Sigmoid colon (tissue), 7 donors: ENCODE results near the gene FBXW8. TPM values are rescaled to one million over a fixed set of nuclear protein-coding genes. Genes with fewer than 3 reads are reported as not detected.

ENCODE experiments used
- DNase-seq: peaks from one replicate; pipeline ENCODE4 v3.0.0-alpha.2; 2019
- H3K27ac ChIP-seq, 4 donors: fragments of 200-600 bp; sonication (generic); one replicate each; pipeline ENCODE4 v1.5.1; 2016 to 2019; ENCODE audit warnings: mild to moderate bottlenecking in 1 of 4
- H3K27me3 ChIP-seq, 3 donors: fragments of 200-600 bp; sonication (generic); one replicate each; pipeline ENCODE4 v1.5.1; 2019; ENCODE audit warnings: mild to moderate bottlenecking in 1 of 3
- H3K36me3 ChIP-seq, 4 donors: fragments of 200-600 bp; sonication (generic); one replicate each; pipeline ENCODE4 v1.5.1; 2016 to 2019
- H3K4me1 ChIP-seq, 4 donors: fragments of 200-600 bp; sonication (generic); one replicate each; pipeline ENCODE4 v1.5.1; 2017 to 2019
- H3K4me3 ChIP-seq, 4 donors: fragments of 200-600 bp; sonication (generic); one replicate each; pipeline ENCODE4 v1.5.1; 2017 to 2019; ENCODE audit warnings: mild to moderate bottlenecking in 2 of 4, moderate library complexity in 1 of 4
- H3K9me3 ChIP-seq, 4 donors: fragments of 200-600 bp in 3 of 4; sonication (generic) in 3 of 4; one replicate each; pipeline versions ENCODE4 v1.5.1 to v1.6.1; 2013 to 2019
- CTCF ChIP-seq, 4 experiments: fragments of 450-650 bp in 3 of 4; fragments of 200-600 bp in 1 of 4; IDR thresholded peaks; one replicate each; pipeline ENCODE4 v1.5.1; 2016 to 2019; ENCODE audit warnings: antibody characterized with exemption in 4 of 4, mild to moderate bottlenecking in 3 of 4, moderate library complexity in 2 of 4
- EP300 ChIP-seq, 4 donors: sonication (generic); formaldehyde crosslinking; IDR thresholded peaks; one replicate each; pipeline ENCODE4 v1.6.1; 2017; ENCODE audit warnings: antibody characterized with exemption in 4 of 4
- POLR2A ChIP-seq, 2 donors: fragments of 450-650 bp; IDR thresholded peaks; one replicate each; pipeline ENCODE4 v1.6.1; 2016; ENCODE audit warnings: antibody characterized with exemption in 2 of 2, mild to moderate bottlenecking in 2 of 2, moderate library complexity in 2 of 2
- POLR2AphosphoS5 ChIP-seq, 4 donors: sonication (generic); formaldehyde crosslinking; IDR thresholded peaks; one replicate each; pipeline ENCODE4 v1.6.1; 2017; ENCODE audit warnings: antibody characterized with exemption in 4 of 4
- WGBS, 2 donors: extraction: QIAGEN DNeasy Blood & Tissue Kit; methylation state at CpG; one replicate each; pipeline ENCODE4 v1.1.7; 2013; 5-methylcytosine and 5-hydroxymethylcytosine counted together
- intact Hi-C: fragments of 100-400 bp; cut with DNase I; formaldehyde crosslinking; loops from one replicate; pipeline ENCODE4 v1.15.1; 2023
- polyA plus RNA-seq, 3 donors: library from polyadenylated mRNA; stranded (reverse); fragments of 200-250 nt; gene quantifications; one replicate each; pipeline ENCODE4 v1.2.3, GENCODE V29; 2013
- total RNA-seq, 4 donors: library from RNA; depleted of rRNA; stranded (reverse); fragments of >200 nt; gene quantifications; one replicate each; pipeline ENCODE4 v1.1.0, GENCODE V29; 2016
- donor health status: healthy with polysubstance abuse.
- donor health status: Bipolar disorder and iron deficiency.
- donor health status: healthy.

FBXW8 gene
- total and polyA plus RNA-seq, 7 donors = 2.3 to 19.1 (median 7.7) TPM

- peaks cover 0 to 32% (median 0%) of the 10 kb centered on the region in 3 donors for H3K27me3 ChIP-seq
- no peak for DNase-seq
Observed at GRCh38 chr12:116901612-116902011, 9.1 kb upstream of the FBXW8 start.

GRCh38 chr12:116903818-116904217, 6.9 kb upstream of the FBXW8 start:
- intact Hi-C loops = no loop called here
- Histone ChIP-seq H3K4me3 (no peak overlapping the region), H3K36me3 (no peaks in the 10 kb centered on the region), H3K4me1 (no peaks in the 10 kb centered on the region), H3K27me3 (peaks cover 0 to 25% (median 0%) of the 10 kb centered on the region in 3 donors), H3K9me3 (no peaks in the 10 kb centered on the region), H3K27ac (no peak overlapping the region)
- 72 to 74% methylated on average over 4 of the region's 4 CpGs for WGBS, 2 donors
- DNase-seq = no peak
- TF ChIP-seq EP300 (IDR thresholded peaks at IDR 0.05) (no peak), POLR2A (IDR thresholded peaks at IDR 0.05) (no peak), CTCF (IDR thresholded peaks at IDR 0.05) (no peak), POLR2AphosphoS5 (IDR thresholded peaks at IDR 0.05) (no peak)

More at GRCh38 chr12:116901612-116902011, 9.1 kb upstream of the FBXW8 start:
- TF ChIP-seq POLR2AphosphoS5 (IDR thresholded peaks at IDR 0.05) (no peak), EP300 (IDR thresholded peaks at IDR 0.05) (no peak), CTCF (IDR thresholded peaks at IDR 0.05) (no peak), POLR2A (IDR thresholded peaks at IDR 0.05) (no peak)
- no peaks in the 10 kb centered on the region for H3K36me3 ChIP-seq
- no peaks in the 10 kb centered on the region for H3K4me1 ChIP-seq
- WGBS, 2 donors = 84 to 88% methylated on average over 2 of the region's 2 CpGs
- intact Hi-C loops = no loop called here
- no peak overlapping the region for H3K4me3 ChIP-seq
- H3K9me3 ChIP-seq = no peaks in the 10 kb centered on the region
- H3K27ac ChIP-seq = no peak overlapping the region

- H3K27me3 ChIP-seq = peaks cover 0 to 6% (median 0%) of the 10 kb centered on the region in 3 donors
- no peak for DNase-seq
- peaks cover 0 to 1% (median under 1%) of the 10 kb centered on the region in 4 donors for H3K4me1 ChIP-seq
- intact Hi-C loops = no loop called here
- H3K27ac ChIP-seq = no peak overlapping the region
- no peaks in the 10 kb centered on the region for H3K9me3 ChIP-seq
- WGBS, 2 donors = 88 to 91% methylated on average over 4 of the region's 4 CpGs
- H3K36me3 ChIP-seq = no peaks in the 10 kb centered on the region
- no peak for TF ChIP-seq CTCF (IDR thresholded peaks at IDR 0.05)
- TF ChIP-seq EP300 (IDR thresholded peaks at IDR 0.05) = no peak
- no peak for TF ChIP-seq POLR2A (IDR thresholded peaks at IDR 0.05)
- no peak for TF ChIP-seq POLR2AphosphoS5 (IDR thresholded peaks at IDR 0.05)
- H3K4me3 ChIP-seq = no peak overlapping the region
Observed at GRCh38 chr12:116906285-116906684, 4.5 kb upstream of the FBXW8 start.

DNA sequence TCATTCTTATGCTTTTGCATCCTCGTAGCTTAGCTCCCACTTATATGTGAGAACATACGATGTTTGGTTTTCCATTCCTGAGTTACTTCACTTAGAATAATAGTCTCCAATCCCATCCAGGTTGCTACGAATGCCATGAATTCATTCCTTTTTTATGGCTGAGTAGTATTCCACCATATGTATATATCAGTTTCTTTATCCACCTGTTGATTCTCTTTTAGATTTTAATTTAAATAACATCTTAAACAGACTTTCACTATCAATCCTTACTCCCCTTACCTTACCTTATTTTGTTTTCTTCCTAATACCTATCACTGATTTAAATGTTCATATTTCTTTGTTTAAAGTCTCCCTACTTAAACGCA, 488 bp upstream of the FBXW8 start:
- peak overlapping the region in 3 of 4 donors; percentile 74 to 90 (median 86) for H3K27ac ChIP-seq
- WGBS, 2 donors = 52 to 62% methylated on average over 4 of the region's 4 CpGs
- TF ChIP-seq POLR2A (IDR thresholded peaks at IDR 0.05) = no peak
- no peak for TF ChIP-seq CTCF (IDR thresholded peaks at IDR 0.05)
- no peak for TF ChIP-seq EP300 (IDR thresholded peaks at IDR 0.05)
- TF ChIP-seq POLR2AphosphoS5 (IDR thresholded peaks at IDR 0.05) = no peak

DNA sequence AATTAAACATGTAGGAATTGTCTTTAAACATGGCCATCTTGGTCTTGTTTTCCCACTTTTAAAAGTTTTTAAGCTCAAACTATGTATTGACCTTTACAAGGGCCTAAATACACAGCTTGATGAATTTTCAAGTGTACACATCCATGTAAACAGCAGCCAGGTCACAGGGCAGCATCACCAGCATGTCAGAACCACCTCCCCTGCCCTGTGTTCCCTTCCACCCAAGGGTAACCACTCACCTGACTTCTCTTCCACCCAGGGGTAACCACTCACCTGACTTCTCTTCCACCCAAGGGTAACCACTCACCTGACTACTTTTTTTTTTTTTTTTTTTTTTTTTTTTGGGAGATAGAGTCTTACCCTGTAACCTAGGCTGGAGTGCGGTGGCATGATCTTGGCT, 4.6 kb downstream of the FBXW8 start:
- intact Hi-C loops = loop anchor here (5.0 kb wide), 1 partner anchor 98 kb away; no protein-coding TSS in a partner anchor
- Histone ChIP-seq H3K4me1 (peaks cover 0 to 20% (median 11%) of the 10 kb centered on the region in 4 donors), H3K36me3 (peaks cover 0 to 7% (median 0%) of the 10 kb centered on the region in 4 donors), H3K9me3 (no peaks in the 10 kb centered on the region), H3K4me3 (no peak overlapping the region), H3K27ac (no peak overlapping the region), H3K27me3 (no peaks in the 10 kb centered on the region)
- WGBS, 2 donors = 97 to 100% methylated on average over 1 of the region's 1 CpG
- no peak for TF ChIP-seq POLR2AphosphoS5 (IDR thresholded peaks at IDR 0.05)
- TF ChIP-seq EP300 (IDR thresholded peaks at IDR 0.05) = no peak
- no peak for TF ChIP-seq POLR2A (IDR thresholded peaks at IDR 0.05)
- no peak for TF ChIP-seq CTCF (IDR thresholded peaks at IDR 0.05)
- no peak for DNase-seq

More for the DNA sequence above, 488 bp upstream of the FBXW8 start:
- no peaks in the 10 kb centered on the region for H3K27me3 ChIP-seq
- no peak for DNase-seq
- H3K36me3 ChIP-seq = no peaks in the 10 kb centered on the region
- H3K4me3 ChIP-seq = peak overlapping the region; percentile 63 to 93 (median 84)
- H3K9me3 ChIP-seq = no peaks in the 10 kb centered on the region
- H3K4me1 ChIP-seq = peaks cover 0 to 11% (median 5%) of the 10 kb centered on the region in 4 donors
- intact Hi-C loops = no loop called here
